HepG2 (cell line): ENCODE measurements around the gene BID.

Source experiments
- CBX2 ChIP-seq, 2 experiments: fragments of 200-600 bp in 1 of 2; sonication (generic); formaldehyde crosslinking in 1 of 2; IDR thresholded peaks; 2 replicates each; pipeline versions ENCODE4 v1.7.0 to v1.8.1; 2018 to 2022; ENCODE audit warnings: low read depth in 2 of 2, low read length in 1 of 2, mild to moderate bottlenecking in 1 of 2, missing genetic modification reagents in 1 of 2
- CREB1 ChIP-seq, 2 experiments: fragments of 450-650 bp in 1 of 2; IDR thresholded peaks; 2 replicates each; pipeline ENCODE4 v1.6.1; 2016 to 2017; ENCODE audit warnings: control low read depth in 1 of 2, mild to moderate bottlenecking in 1 of 2, missing compliant biosample characterization in 1 of 2, missing genetic modification characterization in 1 of 2
- CTCF ChIP-seq: sonication (generic); formaldehyde crosslinking; IDR thresholded peaks from 2 replicates; pipeline ENCODE4 v1.5.0; 2020; ENCODE audit warnings: mild to moderate bottlenecking, missing genetic modification reagents, moderate library complexity
- ELK4 ChIP-seq: sonication (generic); formaldehyde crosslinking; IDR thresholded peaks from 2 replicates; pipeline ENCODE4 v1.9.0; 2021; ENCODE audit warnings: missing genetic modification reagents, borderline replicate concordance
- EP300 ChIP-seq, 3 experiments: sonication (generic) in 1 of 3; formaldehyde crosslinking in 1 of 3; IDR thresholded peaks; 2 replicates each; pipeline versions ENCODE4 v1.5.1 to v1.6.1; 2011 to 2020; ENCODE audit warnings: low read depth in 2 of 3, low read length in 2 of 3, borderline replicate concordance in 1 of 3, improper control_type of control experiment in 1 of 3, mild to moderate bottlenecking in 1 of 3, missing genetic modification reagents in 1 of 3, moderate library complexity in 1 of 3
- HCFC1 ChIP-seq: fragments of 150-350 bp; IDR thresholded peaks from 2 replicates; pipeline ENCODE4 v1.6.1; 2014; ENCODE audit warnings: low read depth, low read length
- JUN ChIP-seq: sonication (generic); formaldehyde crosslinking; IDR thresholded peaks from 2 replicates; pipeline ENCODE4 v1.4.0; 2020; ENCODE audit warnings: mild to moderate bottlenecking, missing genetic modification reagents
- NCOA1 ChIP-seq: sonication (generic); formaldehyde crosslinking; IDR thresholded peaks from 2 replicates; pipeline ENCODE4 v1.9.0; 2021; ENCODE audit warnings: missing genetic modification reagents
- RFX5 ChIP-seq: IDR thresholded peaks from 2 replicates; pipeline ENCODE4 v1.6.1; 2011; ENCODE audit warnings: low read depth, low read length, improper control_type of control experiment
- TAF1 ChIP-seq: sonication (generic); formaldehyde crosslinking; IDR thresholded peaks from 2 replicates; pipeline ENCODE4 v1.4.0; 2020; ENCODE audit warnings: missing genetic modification reagents
- TARDBP ChIP-seq: sonication (generic); formaldehyde crosslinking; IDR thresholded peaks from 2 replicates; pipeline ENCODE4 v1.8.0; 2022; ENCODE audit warnings: mild to moderate bottlenecking, missing genetic modification reagents
- ZNF780A ChIP-seq: sonication (generic); formaldehyde crosslinking; IDR thresholded peaks from 2 replicates; pipeline ENCODE4 v1.8.0; 2022; ENCODE audit warnings: mild to moderate bottlenecking, missing genetic modification reagents, moderate library complexity

DNA sequence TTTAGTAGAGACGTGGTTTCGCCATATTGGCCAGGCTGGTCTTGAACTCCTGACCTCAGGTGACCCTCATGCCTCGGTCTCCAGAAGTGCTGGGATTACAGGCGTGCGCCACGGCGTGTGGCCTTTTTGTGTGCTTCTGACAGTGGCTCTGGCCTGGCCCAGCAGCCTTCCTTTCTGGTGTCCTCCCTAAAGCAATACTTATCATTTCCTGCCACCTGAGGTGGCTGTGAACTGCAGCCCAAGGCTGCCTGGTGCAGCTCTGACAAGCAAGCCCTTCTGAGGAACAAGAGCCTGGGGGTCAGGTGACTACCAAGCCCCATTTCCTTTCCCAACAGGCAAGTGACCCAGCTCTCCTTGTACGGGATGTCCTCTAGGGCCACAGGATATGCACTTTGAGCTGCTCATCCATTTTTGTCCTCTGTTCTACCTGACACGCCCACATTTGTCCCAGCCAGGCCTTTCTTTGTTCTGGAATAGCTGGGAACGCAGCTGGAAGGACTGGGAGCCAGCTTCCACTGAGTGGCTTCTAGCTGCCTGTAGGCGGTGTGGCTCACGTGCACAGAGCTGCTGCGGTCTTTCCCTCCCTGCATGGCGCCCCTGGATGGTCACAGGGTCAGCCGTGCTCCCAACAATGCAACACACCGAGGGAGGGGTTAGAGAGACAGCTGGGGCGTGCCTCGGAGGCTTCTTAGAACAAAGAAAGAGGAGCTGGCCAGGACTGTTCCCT, 12.3 kb upstream of the BID start:
- no peak for TF ChIP-seq ELK4 (CRISPR knock-in tag)
- peak in 1 of 2 experiments; percentile 61; a peak in 1 of 4 replicates for TF ChIP-seq EP300 (IDR thresholded peaks at IDR 0.05; ENCODE audit: low read depth in 2 of 2, low read length in 2 of 2)
- TF ChIP-seq EP300 (CRISPR knock-in tag; IDR thresholded peaks at IDR 0.05; ENCODE audit: borderline replicate concordance) = no peak
- TF ChIP-seq JUN = 0 out of 2 replicates have a peak, but pooled peaks have one; percentile 20
- TF ChIP-seq CTCF (CRISPR knock-in tag) = peak; percentile 49
- no peak for TF ChIP-seq CBX2 (IDR thresholded peaks at IDR 0.05; ENCODE audit: low read depth, low read length)
- no peak for TF ChIP-seq CBX2 (CRISPR knock-in tag; IDR thresholded peaks at IDR 0.05; ENCODE audit: low read depth)
- no peak for TF ChIP-seq CREB1 (IDR thresholded peaks at IDR 0.05)
- TF ChIP-seq CREB1 (CRISPR knock-in tag; IDR thresholded peaks at IDR 0.05) = no peak
- TF ChIP-seq TARDBP = peak; percentile 40; the same call in 1 of the 2 replicates
- TF ChIP-seq ZNF780A (CRISPR knock-in tag) = no peak
- TF ChIP-seq NCOA1 = 0 out of 2 replicates have a peak, but pooled peaks have one; percentile 16
- peak; percentile 32; the same call in 1 of the 2 replicates for TF ChIP-seq TAF1 (CRISPR knock-in tag)
- no peak for TF ChIP-seq HCFC1
- TF ChIP-seq RFX5 = no peak
